Common myeloid progenitor, CD34-positive (primary cell): ENCODE results near the gene EPB41.

Source experiments
- CTCF ChIA-PET: fragments of 350-600 bp; sonication (Branson Sonifier 250); formaldehyde crosslinking; loops from one replicate; lab custom pipeline; 2021; ENCODE audit warnings: antibody characterized with exemption; lab: Charles Lee
- POLR2A ChIA-PET: fragments of 350-600 bp; sonication (Branson Sonifier 250); formaldehyde crosslinking; loops from one replicate; lab custom pipeline; 2021; ENCODE audit warnings: antibody characterized with exemption; lab: Charles Lee
- DNase-seq, 3 donors: peaks; one replicate each; pipeline versions ENCODE4 v3.0.0 to v3.0.0-alpha.2; 2013
- H3K27ac ChIP-seq, 2 experiments: 1 replicate in 1 of 2; 2 replicates in 1 of 2; pipeline ENCODE4 v1.7.0; 2013; ENCODE audit warnings: inconsistent platforms in 2 of 2, low read length in 2 of 2, mild to moderate bottlenecking in 2 of 2, low read depth in 1 of 2, moderate library complexity in 1 of 2; ENCODE audit not compliant: severe bottlenecking in 2 of 2, insufficient read depth in 1 of 2, poor library complexity in 1 of 2
- H3K27me3 ChIP-seq, 5 experiments: replicated peaks in 2 of 5; 1 replicate in 3 of 5; 2 replicates in 2 of 5; pipeline versions ENCODE4 v1.6.1 to v1.7.0; 2013; ENCODE audit warnings: low read length in 4 of 5, mild to moderate bottlenecking in 2 of 5, moderate library complexity in 2 of 5, inconsistent platforms in 1 of 5; ENCODE audit not compliant: insufficient read depth in 5 of 5, control insufficient read depth in 4 of 5
- H3K36me3 ChIP-seq, 4 experiments: 1 replicate in 2 of 4; 2 replicates in 2 of 4; pipeline versions ENCODE4 v1.6.1 to v1.7.0; 2013; ENCODE audit warnings: low read length in 3 of 4, control low read depth in 1 of 4, mild to moderate bottlenecking in 1 of 4; ENCODE audit not compliant: control insufficient read depth in 4 of 4, insufficient read depth in 4 of 4
- H3K4me1 ChIP-seq, 4 experiments: 1 replicate in 3 of 4; 2 replicates in 1 of 4; pipeline versions ENCODE4 v1.6.1 to v1.7.1; 2013; ENCODE audit warnings: low read length in 3 of 4, mild to moderate bottlenecking in 3 of 4, control low read depth in 1 of 4, inconsistent platforms in 1 of 4, moderate library complexity in 1 of 4; ENCODE audit not compliant: control insufficient read depth in 4 of 4, insufficient read depth in 4 of 4; ENCODE audit errors: control extremely low read depth in 1 of 4
- H3K4me3 ChIP-seq, 7 experiments: 1 replicate in 4 of 7; 2 replicates in 3 of 7; pipeline versions ENCODE4 v1.5.1 to v1.7.0; 2013; ENCODE audit warnings: mild to moderate bottlenecking in 7 of 7, low read length in 6 of 7, moderate library complexity in 6 of 7, inconsistent platforms in 2 of 7, low read depth in 2 of 7, control low read depth in 1 of 7; ENCODE audit not compliant: insufficient read depth in 4 of 7, control insufficient read depth in 1 of 7; ENCODE audit errors: extremely low read depth in 1 of 7
- H3K9me3 ChIP-seq, 5 experiments: 1 replicate in 4 of 5; 2 replicates in 1 of 5; pipeline versions ENCODE4 v1.6.1 to v1.7.1; 2013; ENCODE audit warnings: low read length in 4 of 5, mild to moderate bottlenecking in 2 of 5, inconsistent platforms in 1 of 5, low read depth in 1 of 5, moderate library complexity in 1 of 5; ENCODE audit not compliant: control insufficient read depth in 4 of 5, insufficient read depth in 2 of 5; ENCODE audit errors: control extremely low read depth in 1 of 5
- WGBS: methylation state at CpG from one replicate; pipeline ENCODE4 v1.1.5; 2013; ENCODE audit not compliant: insufficient coverage; 5-methylcytosine and 5-hydroxymethylcytosine counted together

The EPB41 gene

DNA sequence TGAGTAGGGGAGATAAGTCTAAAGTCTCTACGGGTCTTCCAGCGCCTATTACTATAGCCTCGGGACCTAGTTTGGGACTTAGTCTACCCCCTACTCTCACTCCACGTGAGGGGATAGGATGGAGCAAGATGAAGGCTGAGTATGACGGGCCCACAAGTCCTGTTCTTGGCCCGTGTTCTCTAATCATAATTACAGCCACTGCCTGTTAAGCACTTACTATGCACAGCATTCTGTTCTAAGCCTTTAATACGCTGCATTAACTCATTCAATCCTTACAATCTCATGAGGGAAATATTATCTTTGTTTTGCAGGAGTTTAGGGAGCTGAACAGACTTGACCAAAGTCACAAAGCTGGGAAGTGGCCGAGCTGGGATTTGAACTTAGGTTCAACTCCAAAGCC lies 23.9 kb upstream of the EPB41 start:
- Histone ChIP-seq H3K4me1 (peaks cover 10 to 35% (median 25%) of the 10 kb centered on the region in 4 experiments), H3K36me3 (peaks cover 0 to 34% (median 9%) of the 10 kb centered on the region in 4 experiments), H3K27ac (no peak overlapping the region), H3K27me3 (no peaks in the 10 kb centered on the region), H3K9me3 (no peaks in the 10 kb centered on the region), H3K4me3 (no peak overlapping the region)
- WGBS: 87% methylated on average over 5 of the region's 8 CpGs
- ChIA-PET POLR2A (no interaction called here), CTCF (interaction anchor here (1.2 kb wide), 1 partner anchor 19 kb away, joined by 4 read pairs; no protein-coding TSS in a partner anchor)
- no peak for DNase-seq

DNA sequence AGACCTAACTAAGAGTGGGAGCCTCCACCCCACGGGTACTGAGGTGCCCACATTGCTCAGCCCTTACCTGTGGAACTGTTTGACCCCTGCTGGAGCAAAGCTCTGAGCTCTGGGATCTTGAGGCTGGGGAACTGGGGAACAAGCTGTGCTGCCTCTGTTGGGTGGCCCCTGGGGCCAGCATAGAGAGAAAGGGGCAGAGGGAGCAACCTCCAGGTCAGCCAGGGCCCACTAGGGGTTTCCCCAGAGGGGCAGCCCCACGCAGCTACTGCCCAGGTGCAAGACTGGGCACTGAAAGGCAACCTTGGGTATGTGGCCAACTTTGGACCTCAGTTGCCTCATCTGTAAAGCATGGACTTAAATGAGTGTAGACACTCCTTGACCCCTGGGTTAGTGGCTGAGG lies 23.5 kb upstream of the EPB41 start:
- H3K27me3 ChIP-seq: no peaks in the 10 kb centered on the region
- no peaks in the 10 kb centered on the region for H3K9me3 ChIP-seq
- no peak for DNase-seq
- ChIA-PET CTCF (interaction anchor here (1.2 to 1.9 kb wide), 3 partner anchors 19 to 312 kb away, joined by 4 to 14 read pairs (median 4); no protein-coding TSS in a partner anchor), POLR2A (no interaction called here)
- H3K27ac ChIP-seq: no peak overlapping the region
- 86% methylated on average over 2 of the region's 2 CpGs for WGBS
- H3K36me3 ChIP-seq: peaks cover 0 to 34% (median 10%) of the 10 kb centered on the region in 4 experiments
- H3K4me1 ChIP-seq: peaks cover 6 to 31% (median 21%) of the 10 kb centered on the region in 4 experiments
- no peak overlapping the region for H3K4me3 ChIP-seq

DNA sequence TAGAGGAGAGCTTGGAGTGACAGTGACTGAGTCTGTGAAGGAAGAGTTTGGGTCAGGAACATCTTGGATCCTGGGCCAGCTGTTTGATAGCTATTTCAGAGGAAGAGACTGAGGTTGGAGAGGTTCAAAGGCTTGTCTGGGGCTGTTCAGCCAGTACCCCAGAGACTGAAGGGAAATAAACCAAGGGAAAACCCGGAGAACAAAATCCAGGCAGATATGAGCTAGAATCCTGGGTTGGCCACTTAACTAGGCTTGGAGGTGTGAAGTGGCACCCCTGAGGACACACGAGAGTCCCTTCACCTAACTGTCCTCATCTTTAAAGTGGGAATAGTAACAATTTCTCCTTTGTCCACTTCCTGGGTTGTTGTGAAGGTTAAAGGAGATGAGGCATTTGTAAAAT lies 23.1 kb upstream of the EPB41 start:
- WGBS: 93% methylated on average over 2 of the region's 2 CpGs
- H3K4me1 ChIP-seq: peaks cover 2 to 27% (median 16%) of the 10 kb centered on the region in 4 experiments
- no peak overlapping the region for H3K27ac ChIP-seq
- peaks cover 0 to 34% (median 10%) of the 10 kb centered on the region in 4 experiments for H3K36me3 ChIP-seq
- POLR2A ChIA-PET: no interaction called here
- no peaks in the 10 kb centered on the region for H3K27me3 ChIP-seq
- CTCF ChIA-PET: interaction anchor here (1.0 to 1.9 kb wide), 4 partner anchors 18 to 311 kb away, joined by 4 to 14 read pairs (median 4); no protein-coding TSS in a partner anchor
- no peaks in the 10 kb centered on the region for H3K9me3 ChIP-seq
- no peak for DNase-seq
- no peak overlapping the region for H3K4me3 ChIP-seq

DNA sequence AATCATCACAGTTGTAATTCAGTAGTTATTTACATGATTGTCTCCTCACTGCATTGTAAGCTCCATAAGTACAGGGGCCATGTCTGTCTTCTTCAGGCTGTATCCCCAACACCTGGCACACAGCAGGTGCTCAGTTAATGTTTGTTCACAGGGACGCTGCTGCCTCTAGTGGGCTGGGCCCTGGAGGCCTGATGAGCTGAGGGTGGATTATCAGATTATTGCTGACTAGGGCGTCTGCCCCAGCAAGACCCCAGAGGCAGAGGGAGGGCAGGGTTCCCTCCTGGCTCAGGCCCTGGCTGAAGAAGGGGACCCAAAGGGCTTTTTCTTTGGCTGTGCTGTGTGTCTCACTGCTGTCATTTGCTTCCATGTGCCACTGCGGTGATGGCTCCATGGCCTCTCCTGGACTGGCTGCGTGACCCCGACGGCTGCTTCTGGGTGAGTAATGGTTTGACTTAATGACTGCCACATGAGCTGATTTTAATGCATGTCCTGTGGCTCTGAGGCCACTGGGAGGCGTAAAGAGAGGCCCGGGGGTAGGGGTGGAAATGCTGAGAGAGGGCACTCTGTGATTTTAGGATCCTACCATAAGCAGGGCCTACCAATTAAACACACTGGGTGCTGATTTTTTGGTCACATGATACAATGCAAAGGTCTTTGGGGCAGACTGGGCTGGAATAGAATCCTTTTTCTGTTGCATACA lies 20.8 kb upstream of the EPB41 start:
- ChIA-PET POLR2A (interaction anchor here (0.5 to 2.5 kb wide), 2 partner anchors 8 to 9 kb away, joined by 3 to 6 read pairs; no protein-coding TSS in a partner anchor), CTCF (interaction anchor here (0.6 to 2.0 kb wide), 8 partner anchors 9 to 196 kb away, joined by 3 to 7 read pairs (median 3); no protein-coding TSS in a partner anchor)
- Histone ChIP-seq H3K27ac (no peak overlapping the region), H3K4me3 (no peak overlapping the region), H3K9me3 (no peaks in the 10 kb centered on the region), H3K27me3 (no peaks in the 10 kb centered on the region), H3K36me3 (peaks cover 0 to 34% (median 10%) of the 10 kb centered on the region in 4 experiments), H3K4me1 (peaks cover 2 to 16% (median 10%) of the 10 kb centered on the region in 4 experiments)
- peak in 2 of 3 donors; percentile 49 to 50 for DNase-seq
- 89% methylated on average over 4 of the region's 8 CpGs for WGBS

DNA sequence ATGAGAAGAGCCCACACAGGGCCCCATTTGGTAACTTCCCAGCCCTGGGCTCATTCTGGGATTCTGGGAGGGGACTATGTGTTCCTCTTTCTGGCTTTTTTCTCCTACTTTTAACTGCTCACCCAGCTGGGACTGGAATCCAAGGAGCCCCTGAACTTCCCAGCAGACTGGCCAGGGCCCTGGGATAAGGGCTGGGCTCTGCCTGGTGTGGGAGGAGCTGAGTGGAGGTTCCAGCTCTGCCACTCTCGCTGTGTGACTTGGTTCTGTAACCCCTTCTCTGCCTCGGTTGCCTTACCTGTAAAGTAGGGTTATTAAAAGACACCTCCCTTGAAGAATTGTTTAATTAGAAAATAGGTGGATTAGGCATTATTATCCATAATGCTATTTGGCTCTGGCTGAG lies 19.6 kb upstream of the EPB41 start:
- no peak for DNase-seq
- POLR2A ChIA-PET: interaction anchor here (2.5 kb wide), 1 partner anchor 11 kb away, joined by 6 read pairs; no protein-coding TSS in a partner anchor
- no peaks in the 10 kb centered on the region for H3K9me3 ChIP-seq
- H3K4me1 ChIP-seq: peaks cover 5 to 23% (median 20%) of the 10 kb centered on the region in 4 experiments
- CTCF ChIA-PET: interaction anchor here (1.0 to 2.1 kb wide), 5 partner anchors 8 to 195 kb away, joined by 3 to 7 read pairs (median 3); no protein-coding TSS in a partner anchor
- H3K27me3 ChIP-seq: no peaks in the 10 kb centered on the region
- H3K27ac ChIP-seq: no peak overlapping the region
- peaks cover 0 to 26% (median 10%) of the 10 kb centered on the region in 4 experiments for H3K36me3 ChIP-seq
- WGBS: 86% methylated on average over 1 of the region's 2 CpGs
- H3K4me3 ChIP-seq: no peak overlapping the region

DNA sequence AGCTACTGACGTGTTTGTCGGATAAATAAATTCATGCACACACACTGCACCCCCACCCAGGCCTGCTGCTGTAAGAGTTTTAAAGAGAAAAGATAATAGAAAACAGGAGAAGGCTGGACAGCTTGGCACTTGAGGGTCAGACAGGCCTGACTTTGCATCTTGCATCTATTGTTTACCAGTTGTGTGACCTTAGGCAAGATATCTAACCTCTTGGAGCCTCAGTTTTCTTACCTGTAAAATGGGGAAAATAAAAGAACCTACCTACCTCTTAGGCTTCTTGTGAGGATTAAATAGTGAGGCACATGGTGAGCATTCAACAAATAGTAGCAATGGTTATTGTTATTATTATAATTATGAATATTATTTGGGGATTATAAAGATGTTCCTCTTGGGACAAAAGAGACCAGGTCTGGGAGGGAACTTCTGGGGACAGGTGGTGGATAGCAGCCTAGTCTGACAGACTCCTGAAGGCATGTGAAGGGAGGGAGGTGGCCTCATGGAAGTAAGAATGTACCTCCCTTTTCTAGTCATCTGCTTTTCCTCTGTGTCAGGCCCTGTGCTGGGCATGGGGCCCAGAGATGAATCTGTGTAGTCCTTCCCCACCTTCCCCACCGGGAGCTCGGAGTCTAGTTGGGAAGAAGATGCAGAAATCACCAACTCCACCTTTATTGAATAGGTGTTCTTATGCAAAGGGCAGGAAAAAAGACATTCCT lies 18.3 kb upstream of the EPB41 start:
- Histone ChIP-seq H3K36me3 (peaks cover 0 to 18% (median 9%) of the 10 kb centered on the region in 4 experiments), H3K4me3 (no peak overlapping the region), H3K27me3 (no peaks in the 10 kb centered on the region), H3K4me1 (peaks cover 5 to 24% (median 20%) of the 10 kb centered on the region in 4 experiments), H3K9me3 (no peaks in the 10 kb centered on the region), H3K27ac (no peak overlapping the region)
- CTCF ChIA-PET: interaction anchor here (1.9 to 2.1 kb wide), 2 partner anchors 138 kb away, joined by 5 to 7 read pairs; no protein-coding TSS in a partner anchor
- no peak for DNase-seq
- POLR2A ChIA-PET: interaction anchor here (0.6 kb wide), 1 partner anchor 66 kb away, joined by 6 read pairs; no protein-coding TSS in a partner anchor
- no CpG with 5 or more reads among the region's 4 CpGs for WGBS
